HTR-8/SVneo (cell line): ENCODE results near the gene KLK4.
"Not testable (repeated sequence)": the region's sequence is repeated elsewhere in the genome, so short reads cannot be mapped to it uniquely, and the experiment has no call there.

ENCODE experiments used
- DNase-seq: peaks from one replicate; pipeline ENCODE4 v3.0.0; 2011; ENCODE audit warnings: low spot score, mixed read lengths; ENCODE audit not compliant: insufficient read length
- FAIRE-seq: peaks from 2 replicates; lab custom pipeline; 2011; peaks lifted over from hg19 to GRCh38; lab: Jason Lieb, UNC

The KLK4 gene

DNA sequence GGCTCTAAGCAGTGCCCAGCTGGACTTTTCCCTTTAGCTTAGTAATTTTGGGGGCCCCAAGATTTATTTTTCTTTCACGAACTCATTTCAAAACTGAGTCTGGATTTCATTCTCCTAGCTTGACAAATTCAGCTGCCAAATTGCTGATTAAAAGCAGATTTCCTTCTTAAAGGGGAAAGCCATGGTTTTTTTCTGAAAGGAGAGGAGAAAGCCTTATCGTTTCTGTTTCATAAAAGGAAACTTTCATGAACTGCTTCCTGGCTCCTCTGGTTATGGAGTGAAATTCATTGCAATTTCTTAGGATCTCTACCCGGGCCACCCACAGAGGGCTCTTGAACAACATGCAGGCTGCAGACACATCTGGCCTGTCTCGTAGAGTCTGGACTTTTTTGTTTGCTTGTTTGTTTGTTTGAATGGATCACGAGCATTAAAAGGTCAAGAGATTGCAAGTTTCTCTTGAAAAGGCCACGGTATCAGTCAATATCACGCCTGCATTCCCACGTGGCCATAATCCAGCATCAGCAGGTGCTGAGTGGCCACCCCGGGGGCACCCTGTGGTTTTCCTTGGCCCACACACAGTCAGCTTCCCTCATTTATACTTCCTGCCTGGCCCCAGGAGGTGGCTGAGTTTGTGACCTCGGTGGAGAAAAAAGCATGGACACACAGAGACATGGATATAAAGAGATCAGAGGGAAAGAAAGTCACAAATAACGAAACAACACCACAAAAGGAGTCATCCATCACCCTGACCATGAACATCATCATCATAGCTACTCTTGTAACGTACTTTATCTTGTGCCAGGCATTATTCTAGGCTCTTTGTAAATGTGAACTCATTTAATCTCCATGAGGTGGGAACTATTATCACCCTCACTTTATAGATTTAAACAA, 10.5 kb upstream of the KLK4 start:
- DNase-seq = no peak
- FAIRE-seq = no peak

DNA sequence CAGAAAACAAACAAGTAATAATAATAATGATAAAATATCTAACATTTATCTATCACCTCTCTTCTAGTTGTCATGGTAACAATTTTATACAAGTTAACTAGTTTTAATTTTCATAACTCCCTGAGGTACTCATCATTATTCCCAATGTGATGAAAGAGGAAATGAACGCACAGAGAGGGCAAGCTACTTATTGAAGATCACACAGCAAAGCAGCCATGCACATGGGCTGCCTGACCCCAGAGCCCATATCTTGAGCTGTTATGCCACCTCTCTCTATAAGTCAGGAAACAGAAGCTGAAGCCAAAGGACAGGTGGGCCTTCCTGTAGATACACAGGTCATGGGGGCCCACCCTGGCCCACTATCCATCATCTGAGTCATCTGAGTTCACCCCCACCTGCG, 4.9 kb upstream of the KLK4 start:
- DNase-seq (no peak), FAIRE-seq (no peak)

DNA sequence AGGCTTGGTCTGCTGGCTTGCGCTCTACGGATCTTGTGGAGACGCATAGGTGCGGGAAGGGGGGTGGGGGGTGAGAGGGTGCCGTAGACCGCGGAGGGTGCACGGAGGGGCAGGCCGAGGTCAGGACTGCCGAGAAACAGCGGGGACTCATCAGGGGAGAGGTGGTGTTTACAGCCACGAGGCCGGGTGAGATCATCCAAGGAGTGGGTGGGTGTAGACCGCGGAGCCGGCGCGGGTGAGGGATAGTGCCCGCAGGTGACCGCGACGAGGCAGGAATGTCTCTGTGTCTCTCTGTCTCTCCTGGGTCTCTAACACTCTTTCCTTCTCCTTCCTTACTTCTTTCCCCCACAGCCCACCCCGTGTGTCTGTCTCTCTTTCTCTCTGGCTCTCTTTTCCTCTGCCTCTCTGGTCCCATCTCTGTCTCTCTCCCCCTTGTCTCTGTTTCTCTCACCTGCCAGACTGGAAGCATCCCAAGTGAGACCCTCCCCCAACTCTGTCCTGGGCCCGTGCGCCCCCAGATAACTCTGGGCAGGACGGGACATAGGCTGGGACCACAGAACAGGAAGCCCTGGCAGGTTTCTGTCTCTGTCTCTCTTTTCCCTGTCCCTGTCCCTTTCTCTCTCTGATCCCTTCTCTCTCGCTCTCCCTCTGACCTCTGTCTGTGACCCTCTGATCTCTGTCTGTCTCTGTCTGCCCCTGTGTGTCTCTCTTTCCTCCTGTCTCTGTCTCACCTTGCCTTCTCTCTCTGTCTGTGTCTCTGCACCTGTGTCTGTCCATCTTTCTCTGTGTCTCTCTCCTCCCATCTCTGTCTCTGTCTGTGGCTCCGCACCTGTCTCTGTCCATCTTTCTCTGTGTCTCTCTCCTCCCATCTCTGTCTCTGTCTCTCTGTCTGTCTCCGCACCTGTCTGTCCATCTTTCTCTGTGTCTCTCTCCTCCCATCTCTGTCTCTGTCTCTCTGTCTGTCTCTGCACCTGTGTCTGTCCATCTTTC, 1.8 kb upstream of the KLK4 start:
- no peak for FAIRE-seq

DNA sequence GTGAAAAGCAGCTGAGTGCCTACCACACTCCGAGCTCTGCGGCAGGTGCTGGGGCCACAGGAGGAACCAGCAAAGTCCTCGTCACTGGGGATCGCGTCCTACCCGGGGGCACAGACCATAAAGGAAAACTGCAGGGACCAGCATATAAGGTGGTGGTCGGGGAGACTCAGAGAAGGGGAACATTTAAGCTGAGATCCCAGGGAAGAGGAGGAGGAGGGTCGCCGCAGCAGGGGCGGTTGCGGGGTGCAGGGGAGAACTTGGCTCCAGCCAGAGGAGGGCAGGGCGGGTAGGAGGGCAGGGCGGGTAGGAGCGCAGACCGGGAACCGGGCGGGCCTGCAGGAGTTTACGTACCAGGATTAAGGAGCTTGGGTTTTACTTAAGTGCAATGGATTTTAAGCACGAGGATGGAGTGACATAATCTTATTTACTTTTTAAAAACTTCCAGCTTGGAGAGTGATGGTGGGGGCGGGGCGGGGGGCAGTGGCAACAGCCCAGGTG, 956 bp upstream of the KLK4 start:
- DNase-seq (no peak), FAIRE-seq (no peak)

More for the DNA sequence above, 1.8 kb upstream of the KLK4 start:
- DNase-seq = no peak

DNA sequence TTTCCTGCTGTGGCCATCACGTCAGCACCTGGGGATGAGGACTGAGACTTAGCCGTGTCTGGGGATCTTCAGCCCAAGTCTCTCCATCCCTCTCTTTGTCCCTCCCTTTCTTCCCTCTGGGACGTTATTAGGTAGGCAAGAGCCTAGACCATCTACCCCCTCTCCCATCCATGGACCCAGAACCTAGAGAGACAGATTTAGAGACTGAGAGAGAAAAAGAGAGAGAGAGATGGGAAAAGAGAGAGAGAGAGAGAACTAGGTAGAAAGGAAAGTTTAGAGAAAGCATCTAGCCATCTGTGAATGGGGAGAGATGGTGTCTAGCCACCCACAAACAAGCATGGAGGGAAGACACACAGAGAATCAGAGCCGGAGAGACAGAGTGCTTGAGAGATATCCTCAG, 473 bp downstream of the KLK4 start:
- DNase-seq (no peak), FAIRE-seq (no peak)

DNA sequence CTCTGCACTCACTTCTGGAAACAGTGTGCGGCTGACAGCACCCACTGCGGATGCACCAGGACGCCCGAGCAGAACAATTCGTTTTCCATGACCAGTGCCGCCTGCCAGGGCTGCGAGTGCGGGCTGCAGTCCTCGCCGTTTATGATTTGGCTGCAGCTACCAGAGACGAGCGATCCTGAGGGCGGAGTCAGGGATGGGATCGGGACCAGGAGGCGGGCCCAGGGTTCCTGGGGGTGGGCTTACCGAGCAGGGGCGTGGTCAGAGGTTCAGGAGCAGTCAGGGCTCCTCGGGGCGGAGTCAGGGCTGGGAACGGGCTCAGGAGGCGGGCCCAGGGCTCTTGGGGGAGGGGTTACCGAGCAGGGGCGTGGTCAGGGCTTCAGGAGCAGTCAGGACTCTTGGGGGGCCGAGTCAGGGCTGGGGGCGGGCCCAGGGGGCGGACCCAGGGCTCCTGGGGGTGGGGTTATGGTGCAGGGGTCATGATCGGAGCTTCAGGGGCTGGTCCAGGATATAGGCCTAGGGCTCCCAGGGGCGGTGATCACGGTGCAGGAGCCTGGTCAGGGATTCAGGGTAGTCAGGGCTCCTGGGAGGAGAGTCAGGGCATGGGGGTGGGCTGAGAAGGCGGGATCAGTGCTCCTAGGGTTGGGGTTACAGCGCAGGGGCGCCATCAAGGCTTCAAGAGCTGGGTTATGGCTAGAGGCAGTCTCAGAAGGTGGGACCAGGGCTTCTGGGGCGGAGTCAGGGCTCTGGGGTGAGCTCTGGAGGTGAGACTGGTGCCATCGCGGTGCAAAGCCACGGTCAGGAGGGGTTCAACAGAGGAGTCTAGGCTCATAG, 1.7 kb downstream of the KLK4 start:
- FAIRE-seq (no peak), DNase-seq (no peak)

DNA sequence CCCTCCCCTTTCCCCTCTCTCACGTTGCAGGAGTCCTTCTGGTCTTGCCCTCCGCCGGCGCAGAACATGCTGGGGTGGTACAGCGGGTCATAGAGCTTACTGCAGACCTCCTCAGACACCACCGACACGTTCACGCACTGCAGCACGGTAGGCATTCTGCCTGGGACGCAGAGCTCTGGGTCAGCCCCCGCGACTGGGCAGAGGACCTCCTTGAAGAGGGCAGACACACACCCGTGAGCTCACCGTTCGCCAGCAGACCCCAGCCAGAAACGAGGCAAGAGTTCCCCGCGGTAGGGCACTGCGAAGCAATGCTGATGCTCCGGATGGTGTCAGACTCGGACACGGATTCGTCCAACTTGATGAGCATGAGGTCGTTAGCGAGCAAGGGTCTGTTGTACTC, 2.9 kb downstream of the KLK4 start:
- no peak for FAIRE-seq
- DNase-seq = no peak

DNA sequence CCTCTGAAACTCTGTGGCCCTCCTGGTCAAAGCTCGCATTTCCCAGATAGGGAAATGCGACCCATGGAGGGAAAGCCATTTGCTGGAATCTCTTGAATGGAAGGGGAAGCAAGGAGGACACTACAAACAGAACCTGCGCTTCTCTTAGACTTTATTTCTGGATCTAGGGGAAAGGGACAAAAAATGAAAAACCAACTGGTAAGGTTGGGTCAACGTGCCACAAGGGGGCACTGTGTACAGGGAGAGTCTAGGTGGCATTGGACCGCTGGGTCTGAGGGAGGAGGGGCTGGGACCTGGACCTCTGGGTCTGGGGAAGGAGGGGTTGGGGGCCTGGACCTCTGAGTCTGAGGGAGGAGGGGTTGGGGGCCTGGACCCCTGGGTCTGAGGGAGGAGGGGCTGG, 5.0 kb downstream of the KLK4 start:
- FAIRE-seq = no peak

DNA sequence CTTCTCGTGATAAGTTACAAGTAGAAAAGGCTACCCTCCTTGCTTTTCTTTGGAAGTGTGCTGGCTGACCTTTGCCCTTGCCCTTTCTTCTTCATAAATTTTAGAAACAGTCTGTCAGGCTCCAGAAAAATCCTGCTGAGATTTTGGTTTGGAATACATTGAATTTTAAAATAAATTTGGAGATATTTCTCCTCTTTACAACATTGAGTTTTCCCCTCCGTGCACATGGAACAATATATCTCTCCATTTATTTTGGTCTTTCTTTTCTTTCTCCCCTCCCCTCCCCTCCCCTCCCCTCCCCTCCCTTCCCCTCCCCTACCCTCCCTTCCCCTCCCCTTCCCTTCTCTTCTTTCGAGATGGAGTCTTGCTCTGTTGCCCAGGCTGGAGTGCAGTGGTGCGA, 8.6 kb downstream of the KLK4 start:
- DNase-seq (no peak), FAIRE-seq (no peak)

More for the DNA sequence above, 5.0 kb downstream of the KLK4 start:
- no peak for DNase-seq

DNA sequence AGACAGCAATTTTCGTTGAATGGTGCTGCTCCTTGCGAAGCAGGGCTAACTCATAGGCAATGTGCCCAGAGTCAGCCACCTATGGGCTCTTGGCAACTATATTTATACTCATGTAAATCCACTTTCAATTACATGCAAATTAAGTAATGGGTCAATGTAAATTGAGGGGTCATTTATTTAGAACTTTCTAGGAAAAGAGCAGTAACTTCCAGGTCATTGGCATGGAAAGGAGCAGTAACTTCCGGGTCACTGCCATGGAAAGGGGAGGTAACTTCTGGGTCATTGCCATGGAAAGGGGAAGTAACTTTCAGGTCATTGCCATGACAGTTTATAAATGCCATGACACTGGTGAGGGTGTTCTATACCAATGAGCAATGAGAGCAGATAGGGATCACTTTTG, 11.6 kb downstream of the KLK4 start:
- FAIRE-seq (no peak), DNase-seq (no peak)

DNA sequence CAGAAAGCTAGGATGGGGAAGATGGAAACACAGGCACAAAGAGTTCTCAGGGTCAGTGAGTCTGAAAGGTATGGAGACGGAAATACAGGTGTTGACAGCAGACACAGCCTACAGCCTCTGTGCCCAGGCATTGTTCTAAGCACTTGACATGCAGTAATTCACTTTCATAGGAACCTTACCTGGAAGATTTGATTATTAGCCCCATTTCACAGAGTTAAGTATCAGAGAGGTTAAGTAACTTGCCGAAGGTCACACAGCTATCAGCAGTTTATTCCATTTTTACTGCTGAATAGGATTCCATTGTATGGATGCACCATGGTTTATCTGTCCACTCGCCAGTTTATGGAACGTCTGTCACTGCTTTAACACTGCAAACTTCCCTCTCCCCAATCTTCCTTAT, 13.2 kb downstream of the KLK4 start:
- no peak for FAIRE-seq

DNA sequence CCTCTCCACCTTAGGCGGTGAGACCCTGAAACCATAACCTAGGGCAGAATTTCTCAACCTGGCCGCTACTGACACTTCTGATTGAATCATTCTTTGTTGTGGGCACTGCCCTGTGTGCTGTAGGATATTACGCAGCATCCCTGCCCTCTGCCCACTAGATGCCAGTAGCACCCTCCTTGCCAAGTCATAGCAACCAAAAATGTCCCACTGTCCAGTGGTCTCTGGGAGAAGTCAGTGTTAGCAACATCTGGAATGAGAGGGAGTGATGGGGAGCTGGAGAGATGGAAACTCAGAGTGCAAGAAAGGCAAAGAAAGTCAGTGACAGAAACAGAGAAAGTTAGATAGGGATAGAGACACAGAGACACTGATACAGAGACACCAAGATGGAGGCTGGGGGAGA, 13.6 kb downstream of the KLK4 start:
- FAIRE-seq = no peak
- no peak for DNase-seq

More for the DNA sequence above, 13.2 kb downstream of the KLK4 start:
- DNase-seq = no peak

DNA sequence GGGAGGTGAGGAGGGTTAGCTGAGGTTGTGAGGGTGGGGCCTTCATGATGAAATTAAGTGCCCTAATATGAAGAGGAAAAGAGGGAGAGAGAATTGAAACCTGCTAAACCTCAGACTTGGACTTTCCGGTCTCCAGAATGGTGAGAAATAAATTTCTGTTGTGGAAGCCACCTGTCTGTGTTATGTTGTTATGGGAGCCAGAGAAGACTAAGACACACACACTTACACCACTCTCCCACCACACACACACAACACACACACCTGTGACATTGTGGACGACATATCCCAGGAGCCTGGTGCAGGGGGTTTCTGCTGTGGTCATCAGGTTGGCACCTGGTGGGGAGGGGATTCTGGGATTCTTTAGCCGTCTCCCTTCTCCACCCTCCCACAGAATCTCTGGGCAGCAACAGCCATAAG, 14.0 kb downstream of the KLK4 start:
- DNase-seq = no peak
- FAIRE-seq = no peak

DNA sequence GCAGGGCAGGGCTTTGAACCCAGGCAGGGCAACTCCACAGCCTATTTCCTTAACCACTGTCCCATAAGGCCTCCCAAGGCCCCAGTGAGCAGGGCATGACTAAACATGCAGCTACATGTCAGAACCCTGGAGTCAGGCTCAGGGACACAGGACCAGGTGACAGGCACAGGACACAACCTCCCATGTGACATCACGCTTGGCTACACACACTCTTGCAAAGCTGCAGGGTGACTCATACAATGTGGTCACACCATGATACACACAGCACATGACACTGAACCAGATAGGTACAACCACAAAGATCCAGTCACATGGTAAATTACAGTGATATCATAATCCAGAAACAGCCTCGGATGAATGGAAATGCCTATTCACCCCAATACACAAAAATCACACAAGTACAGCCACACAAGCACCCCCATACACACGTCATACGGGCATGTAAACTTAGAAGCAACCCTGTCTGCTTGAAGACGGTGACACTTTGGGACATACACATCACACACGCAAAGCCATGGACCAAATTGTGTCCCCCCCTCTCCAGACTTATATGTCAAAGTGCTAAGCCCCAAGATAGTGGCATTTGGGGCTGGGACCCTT, 14.5 kb downstream of the KLK4 start:
- peak; percentile 54 for FAIRE-seq
- no peak for DNase-seq

DNA sequence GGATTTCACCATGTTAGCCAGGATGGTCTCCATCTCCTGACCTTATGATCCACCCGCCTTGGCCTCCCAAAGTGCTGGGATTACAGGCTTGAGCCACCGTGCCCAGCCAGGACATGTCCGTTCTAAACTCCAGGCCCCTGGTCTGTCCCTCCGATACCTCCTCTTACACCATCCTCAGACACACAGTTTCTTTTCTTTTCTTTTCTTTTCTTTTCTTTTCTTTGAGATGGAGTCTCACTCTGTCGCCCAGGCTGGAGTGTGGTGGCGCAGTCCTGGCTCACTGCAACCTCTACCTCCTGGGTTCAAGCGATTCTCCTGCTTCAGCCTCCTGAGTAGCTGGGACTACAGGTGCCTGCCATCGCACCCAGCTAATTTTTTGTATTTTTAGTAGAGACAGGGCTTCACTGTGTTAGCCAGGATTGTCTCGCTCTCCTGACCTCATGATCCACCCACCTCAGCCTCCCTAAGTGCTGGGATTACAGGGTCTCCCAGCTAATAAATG, 15.1 kb downstream of the KLK4 start:
- not testable (repeated sequence) for DNase-seq

DNA sequence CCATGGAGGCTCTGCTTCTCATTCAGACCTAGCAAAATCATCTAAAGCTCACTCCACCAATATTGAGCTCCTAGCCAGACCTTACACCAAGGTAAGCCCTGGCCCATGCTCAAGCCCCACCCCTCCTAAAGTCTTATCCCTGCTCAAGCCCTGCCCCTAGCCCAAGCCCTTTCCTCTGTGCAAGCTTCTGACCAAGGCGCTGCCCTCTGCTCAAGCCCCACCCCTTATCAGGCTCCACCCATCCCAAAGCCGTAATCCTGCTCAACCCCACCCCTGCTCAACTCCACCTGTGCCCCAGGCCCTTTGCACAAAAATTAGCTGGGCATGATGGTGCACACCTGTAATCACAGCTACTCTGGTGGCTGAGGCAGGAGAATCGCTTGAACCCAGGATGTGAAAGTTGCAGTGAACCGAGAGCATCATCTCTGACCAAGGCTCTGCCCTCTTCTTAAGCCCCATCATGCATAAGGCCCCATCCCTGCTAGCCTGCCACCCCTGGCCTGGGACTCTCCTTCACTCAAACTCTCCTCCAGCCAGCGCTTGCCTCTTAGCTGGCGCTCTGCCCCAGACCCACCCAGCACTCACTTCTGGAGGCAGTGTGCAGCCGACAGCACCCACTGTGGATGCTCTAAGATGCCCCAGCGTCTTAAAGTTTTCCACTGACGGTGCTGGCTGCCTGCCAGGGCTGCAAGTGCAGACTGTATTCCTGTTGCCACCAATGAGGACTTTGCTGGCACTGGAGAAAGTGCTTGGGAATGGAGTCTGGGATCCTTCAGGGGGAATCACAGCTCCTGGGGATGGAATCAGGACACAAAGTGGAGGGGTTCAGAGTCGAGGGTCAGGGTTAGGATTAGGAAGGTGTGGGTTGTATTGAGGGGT, 16.5 kb downstream of the KLK4 start:
- DNase-seq (no peak), FAIRE-seq (no peak)

More for the DNA sequence above, 15.1 kb downstream of the KLK4 start:
- not testable (repeated sequence) for FAIRE-seq

DNA sequence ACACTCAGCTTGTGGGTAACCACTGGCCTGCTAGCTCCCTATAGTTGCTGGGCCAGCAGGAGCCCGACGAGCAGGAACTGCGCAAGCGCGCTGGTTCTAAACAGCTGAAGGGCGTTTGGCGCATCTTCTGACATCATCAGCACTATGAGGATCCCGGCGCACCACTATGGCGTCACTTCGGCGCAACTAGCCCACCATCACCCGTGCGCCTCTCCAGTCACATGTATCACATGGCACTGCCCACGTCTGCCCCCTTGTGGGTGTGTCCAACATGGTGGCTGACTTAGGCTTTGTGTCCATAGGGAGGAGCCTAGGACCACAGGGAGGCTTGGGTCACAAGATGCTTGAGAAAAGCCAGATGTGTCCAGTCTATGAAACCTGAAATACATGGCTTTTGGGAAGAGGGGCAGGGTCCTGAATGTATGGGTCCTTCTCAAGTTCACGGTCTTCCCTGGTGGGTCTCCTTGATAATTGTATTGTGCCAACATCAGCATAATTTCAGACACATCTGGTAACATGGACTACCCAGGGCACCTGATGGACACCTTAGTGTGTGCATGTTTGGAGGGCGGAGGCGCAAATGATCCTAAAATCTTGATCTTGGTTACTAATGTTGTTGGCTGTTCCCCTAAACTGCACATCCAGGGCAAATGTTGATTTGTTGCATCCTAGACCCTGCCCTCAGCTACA, 18.0 kb downstream of the KLK4 start:
- DNase-seq (no peak), FAIRE-seq (no peak)

DNA sequence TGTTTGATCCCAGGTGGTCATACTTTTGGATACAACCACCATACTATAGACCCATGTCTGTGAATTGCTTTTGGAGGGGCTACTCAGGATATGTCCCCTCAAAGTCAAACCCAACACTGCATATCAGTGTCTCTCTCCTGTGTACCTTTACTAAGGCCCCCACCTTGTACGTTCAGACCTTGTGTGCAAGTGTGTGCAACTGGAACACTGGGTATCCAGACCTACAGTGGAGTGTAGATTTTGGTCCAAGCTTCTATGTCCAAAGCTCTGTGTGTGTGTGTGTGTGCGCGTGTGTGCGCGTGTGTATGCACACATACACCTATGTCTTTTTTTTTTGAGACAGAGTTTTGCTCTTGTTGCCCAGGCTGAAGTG, 20.0 kb downstream of the KLK4 start:
- FAIRE-seq (no peak), DNase-seq (no peak)
